Tibial nerve (tissue), 4 donors: ENCODE measurements around the gene MICAL2.

Source experiments
- CTCF ChIP-seq, 5 experiments: fragments of 200-600 bp in 3 of 5; fragments of 450-650 bp in 2 of 5; sonication (generic) in 3 of 5; IDR thresholded peaks; one replicate each; pipeline ENCODE4 v1.5.1; 2016 to 2019; ENCODE audit warnings: antibody characterized with exemption in 5 of 5, mild to moderate bottlenecking in 3 of 5, moderate library complexity in 2 of 5
- EP300 ChIP-seq, 2 donors: sonication (generic); formaldehyde crosslinking; IDR thresholded peaks; one replicate each; pipeline ENCODE4 v1.6.1; 2017; ENCODE audit warnings: antibody characterized with exemption in 2 of 2, mild to moderate bottlenecking in 1 of 2
- POLR2A ChIP-seq, 2 donors: fragments of 450-650 bp; IDR thresholded peaks; one replicate each; pipeline ENCODE4 v1.6.1; 2017; ENCODE audit warnings: antibody characterized with exemption in 2 of 2, mild to moderate bottlenecking in 2 of 2, moderate library complexity in 2 of 2

GRCh38 chr11:12148882-12149281 is 38.5 kb downstream of the MICAL2 start:
- no peak for TF ChIP-seq CTCF (IDR thresholded peaks at IDR 0.05)
- TF ChIP-seq POLR2A (IDR thresholded peaks at IDR 0.05), result no peak
- TF ChIP-seq EP300 (IDR thresholded peaks at IDR 0.05), result no peak
